Subcutaneous adipose tissue (tissue), 4 donors: ENCODE data around the gene HYAL4. TPM values are rescaled to one million over a fixed set of nuclear protein-coding genes. Genes with fewer than 3 reads are reported as not detected.

ENCODE experiments used
- total RNA-seq, 4 donors: library from RNA; depleted of rRNA; stranded (reverse); fragments of >200 nt; gene quantifications; one replicate each; pipeline ENCODE4 v1.1.0, GENCODE V29; 2016
- TF ChIP-seq, protein P1 (sequence below): fragments of 450-650 bp; IDR thresholded peaks from one replicate; pipeline ENCODE4 v1.5.1; 2016; ENCODE audit warnings: low read depth, mild to moderate bottlenecking, control low read depth, antibody characterized with exemption, moderate library complexity

Gene HYAL4
- total RNA-seq, 4 donors from 2014 or later = 0.17 TPM; not detected in 3

GRCh38 chr7:123888192-123888591 lies 43.2 kb downstream of the HYAL4 start:
- TF ChIP-seq, protein P1, sequence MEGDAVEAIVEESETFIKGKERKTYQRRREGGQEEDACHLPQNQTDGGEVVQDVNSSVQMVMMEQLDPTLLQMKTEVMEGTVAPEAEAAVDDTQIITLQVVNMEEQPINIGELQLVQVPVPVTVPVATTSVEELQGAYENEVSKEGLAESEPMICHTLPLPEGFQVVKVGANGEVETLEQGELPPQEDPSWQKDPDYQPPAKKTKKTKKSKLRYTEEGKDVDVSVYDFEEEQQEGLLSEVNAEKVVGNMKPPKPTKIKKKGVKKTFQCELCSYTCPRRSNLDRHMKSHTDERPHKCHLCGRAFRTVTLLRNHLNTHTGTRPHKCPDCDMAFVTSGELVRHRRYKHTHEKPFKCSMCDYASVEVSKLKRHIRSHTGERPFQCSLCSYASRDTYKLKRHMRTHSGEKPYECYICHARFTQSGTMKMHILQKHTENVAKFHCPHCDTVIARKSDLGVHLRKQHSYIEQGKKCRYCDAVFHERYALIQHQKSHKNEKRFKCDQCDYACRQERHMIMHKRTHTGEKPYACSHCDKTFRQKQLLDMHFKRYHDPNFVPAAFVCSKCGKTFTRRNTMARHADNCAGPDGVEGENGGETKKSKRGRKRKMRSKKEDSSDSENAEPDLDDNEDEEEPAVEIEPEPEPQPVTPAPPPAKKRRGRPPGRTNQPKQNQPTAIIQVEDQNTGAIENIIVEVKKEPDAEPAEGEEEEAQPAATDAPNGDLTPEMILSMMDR = no peak

GRCh38 chr7:123901101-123901500 lies 56.1 kb downstream of the HYAL4 start:
- TF ChIP-seq, protein P1 = no peak

DNA sequence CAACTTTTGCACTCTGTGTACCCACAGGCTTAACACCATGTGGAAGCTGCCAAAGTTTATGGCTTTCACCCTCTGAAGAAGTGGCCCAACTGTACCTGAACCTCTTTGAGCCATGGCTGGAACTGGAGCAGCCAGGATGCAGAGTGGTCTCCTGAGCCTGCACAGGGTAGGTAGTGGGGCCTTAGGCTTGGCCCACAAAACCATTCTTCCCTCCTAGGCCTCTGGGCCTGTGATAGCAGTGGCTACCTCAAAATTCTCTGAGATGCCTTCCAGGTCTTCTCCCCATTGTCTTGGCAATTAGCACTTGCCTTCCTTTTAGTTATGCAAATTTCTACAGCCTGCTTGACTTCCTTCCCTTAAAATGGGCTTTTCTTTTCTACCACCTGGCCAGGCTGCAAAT lies 60.7 kb downstream of the HYAL4 start:
- TF ChIP-seq, protein P1 = no peak

DNA sequence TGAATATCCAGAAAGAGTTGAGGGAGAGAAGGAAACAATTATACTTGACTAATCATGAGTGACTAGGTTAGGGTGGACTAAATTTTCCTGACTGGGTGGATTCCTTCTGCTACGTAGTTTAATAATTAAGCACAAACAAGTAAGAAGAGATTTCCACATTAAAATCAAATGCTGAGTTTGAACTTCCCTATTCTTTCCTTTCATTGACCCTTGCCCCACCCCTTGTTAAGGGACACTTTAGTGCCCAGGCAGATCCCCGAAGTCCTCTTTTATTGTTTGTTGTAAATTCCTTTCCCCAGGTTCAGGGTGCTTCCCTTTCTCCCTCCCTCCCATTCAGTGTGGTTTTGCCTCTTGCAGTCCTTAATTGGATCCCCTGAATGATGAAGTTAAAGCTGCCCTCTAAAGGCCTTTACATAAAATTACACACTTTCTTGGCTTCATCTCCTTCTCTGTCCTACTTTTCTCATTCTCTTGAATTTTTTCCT lies 71.3 kb downstream of the HYAL4 start:
- TF ChIP-seq, protein P1 = no peak

DNA sequence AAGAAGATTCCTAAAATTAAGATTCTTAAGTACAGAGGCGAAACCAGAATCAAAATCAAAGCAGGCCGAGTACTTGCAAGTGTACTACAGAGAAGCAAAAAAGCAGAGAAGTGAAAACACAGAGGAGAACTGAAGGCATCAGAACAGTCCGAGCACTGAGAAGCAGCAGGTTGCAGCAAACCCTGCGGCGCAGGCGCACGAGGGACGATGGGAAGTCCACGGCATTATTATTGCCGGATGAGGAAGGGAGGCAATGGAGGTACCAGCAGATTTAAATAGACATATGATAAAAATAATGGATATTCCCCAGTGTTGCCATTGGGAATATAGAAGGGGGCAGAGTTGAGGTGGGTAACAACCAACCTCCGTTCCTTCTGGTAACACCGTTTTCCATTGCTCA lies 72.9 kb downstream of the HYAL4 start:
- TF ChIP-seq, protein P1 = no peak

GRCh38 chr7:123918309-123918708 lies 73.3 kb downstream of the HYAL4 start:
- TF ChIP-seq, protein P1 = no peak

- TF ChIP-seq, protein P1 = no peak
Observed at GRCh38 chr7:123923599-123923998, 78.6 kb downstream of the HYAL4 start.
